Measurements from ENCODE around the gene MEGF6. TPM values are rescaled to one million over a fixed set of nuclear protein-coding genes. Genes with fewer than 3 reads are reported as not detected.

The MEGF6 gene
- total and polyA plus RNA-seq, 2 of the 8 experiments (the other 6 are each of a cell fraction or from before 2014, with no cell fraction given): 4.1 to 14.8 TPM

- DNase-seq (ENCODE audit: low read depth in 1 of 2, low spot score in 2 of 2): no peak
- no peak overlapping the region for H4K91ac ChIP-seq (replicated peaks; ENCODE audit: insufficient read length, low read length)
- no peak overlapping the region for H2BK120ac ChIP-seq (replicated peaks; ENCODE audit: low read depth, low read length)
- H2AFZ ChIP-seq (ENCODE audit: low read length): no peak overlapping the region
- no peak overlapping the region for H3K14ac ChIP-seq (ENCODE audit: insufficient read length)
- H4K20me1 ChIP-seq (replicated peaks in 1 of 2; ENCODE audit: control insufficient read depth in 1 of 2, insufficient read depth in 2 of 2, low read length in 2 of 2): peaks cover 2 to 13% of the 10 kb centered on the region in 2 experiments
- H2BK20ac ChIP-seq (ENCODE audit: low read length): no peak overlapping the region
- peak overlapping the region; percentile 76 for H3K4ac ChIP-seq (replicated peaks; ENCODE audit: insufficient read length, low read depth, low read length)
- WGBS, 2 experiments (ENCODE audit: extremely low coverage in 1 of 2, insufficient coverage in 1 of 2, insufficient read length in 1 of 2, insufficient replicate concordance in 2 of 2, low coverage in 1 of 2, low lambda C conversion rate in 2 of 2, missing lambda C conversion rate in 1 of 2): 88% methylated on average over 8 of the region's 8 CpGs; no CpG with 5 or more reads in 1 of the 2 experiments
- no peak overlapping the region for H2BK12ac ChIP-seq (ENCODE audit: low read depth, low read length)
- TF ChIP-seq SP1 (IDR thresholded peaks at IDR 0.05; ENCODE audit: low read depth, low read length) (no peak), CREB1 (IDR thresholded peaks at IDR 0.05) (no peak), SUZ12 (IDR thresholded peaks at IDR 0.05; ENCODE audit: low read length) (no peak)
- H2BK5ac ChIP-seq (ENCODE audit: low read depth, low read length): peak overlapping the region; percentile 16; the same call in 1 of the 2 replicates
- H4K5ac ChIP-seq (ENCODE audit: insufficient read length, low read depth, low read length): no peak overlapping the region
- H3K79me1 ChIP-seq (ENCODE audit: low read depth, low read length): no peaks in the 10 kb centered on the region; the same call in 1 of the 2 replicates
- H3K79me2 ChIP-seq (ENCODE audit: control insufficient read depth in 1 of 2, insufficient read depth in 2 of 2, low read length in 2 of 2): no peaks in the 10 kb centered on the region
- H3K4me1 ChIP-seq (replicated peaks in 1 of 4; ENCODE audit: control insufficient read depth in 3 of 4, insufficient read depth in 4 of 4, low read length in 3 of 4): peaks cover 0 to 22% (median 16%) of the 10 kb centered on the region in 4 experiments; a peak in 6 of 7 replicates
- no peaks in the 10 kb centered on the region for H3K9me3 ChIP-seq (ENCODE audit: insufficient read depth in 2 of 2, low read depth in 1 of 2, low read length in 1 of 2)
- H3K9ac ChIP-seq (replicated peaks in 1 of 4; ENCODE audit: extremely low read depth in 1 of 4, low read depth in 3 of 4, low read length in 3 of 4): no peak overlapping the region
- H2BK15ac ChIP-seq (ENCODE audit: low read length): no peak overlapping the region
- no peak overlapping the region; the same call in 1 of the 2 replicates for H2AK5ac ChIP-seq (ENCODE audit: low read depth, low read length)
- H4K8ac ChIP-seq (ENCODE audit: extremely low read depth, insufficient read depth, low read length): no peak overlapping the region
- H3K18ac ChIP-seq (ENCODE audit: extremely low read depth, low read length): no peak overlapping the region
- no peak for FAIRE-seq
- H3K27me3 ChIP-seq (replicated peaks in 1 of 4; ENCODE audit: control insufficient read depth in 3 of 4, extremely low read depth in 1 of 4, insufficient read depth in 3 of 4, low read length in 3 of 4): no peaks in the 10 kb centered on the region
- ChIA-PET POLR2A (ENCODE audit: partially characterized antibody) (interaction anchor here (3.7 kb wide), 1 partner anchor 20 kb away, joined by 26 read pairs; the partner anchor contains the start of gene ARHGEF16), CTCF (ENCODE audit: partially characterized antibody) (interaction anchor here (0.8 to 3.1 kb wide), 5 partner anchors 8 to 1057 kb away, joined by 3 to 25 read pairs (median 5); no protein-coding TSS in a partner anchor)
- H3K4me3 ChIP-seq (ENCODE audit: extremely low read depth in 1 of 4, insufficient read depth in 2 of 4, low read depth in 3 of 4, low read length in 4 of 4): no peak overlapping the region
- H3K36me3 ChIP-seq (ENCODE audit: control insufficient read depth in 2 of 4, insufficient read depth in 4 of 4, low read length in 3 of 4): peaks cover 0 to 20% (median 7%) of the 10 kb centered on the region in 4 experiments; a peak in 5 of 8 replicates
- H3K27ac ChIP-seq (ENCODE audit: low read depth, low read length): no peak overlapping the region
- H3K56ac ChIP-seq (replicated peaks; ENCODE audit: insufficient read length, low read depth, low read length): no peak overlapping the region
- H3K23me2 ChIP-seq (ENCODE audit: low read depth, low read length): peaks cover 5% of the 10 kb centered on the region; the same call in 1 of the 2 replicates
- no peak overlapping the region for H3K4me2 ChIP-seq (ENCODE audit: insufficient read depth in 1 of 2, low read depth in 2 of 2, low read length in 2 of 2)
- no peak overlapping the region for H3K23ac ChIP-seq (ENCODE audit: insufficient read length)
Observed at GRCh38 chr1:3474016-3474415, 137.3 kb downstream of the MEGF6 start.

All from H1 (cell line).